Endothelial cell of umbilical vein (primary cell): ENCODE results near the gene PHF24.

Source experiments
- CTCF ChIP-seq, 2 donors: IDR thresholded peaks; 1 replicate in 1 of 2; 2 replicates in 1 of 2; pipeline ENCODE4 v1.5.1; 2011; ENCODE audit warnings: low read length in 2 of 2, mild to moderate bottlenecking in 2 of 2, moderate library complexity in 2 of 2, control low read depth in 1 of 2, inconsistent platforms in 1 of 2, low read depth in 1 of 2; ENCODE audit not compliant: insufficient read depth in 1 of 2; ENCODE audit errors: extremely low read depth in 1 of 2
- EZH2 ChIP-seq: IDR thresholded peaks from 2 replicates; pipeline ENCODE4 v1.6.1; 2012; ENCODE audit warnings: borderline replicate concordance, low read depth, mild to moderate bottlenecking, moderate library complexity, low read length, inconsistent platforms; ENCODE audit not compliant: severe bottlenecking
- JUN ChIP-seq: IDR thresholded peaks from 2 replicates; pipeline ENCODE4 v1.6.1; 2011; ENCODE audit warnings: borderline replicate concordance, low read depth; ENCODE audit not compliant: insufficient read length, insufficient read depth
- MAX ChIP-seq: IDR thresholded peaks from 2 replicates; pipeline ENCODE4 v1.6.1; 2011; ENCODE audit not compliant: insufficient read depth, insufficient read length
- MYC ChIP-seq: IDR thresholded peaks from one replicate; pipeline ENCODE4 v1.6.1; 2011; ENCODE audit warnings: mild to moderate bottlenecking, low read depth, low read length
- POLR2A ChIP-seq: IDR thresholded peaks from 2 replicates; pipeline ENCODE4 v1.6.1; 2012; ENCODE audit warnings: low read depth, mild to moderate bottlenecking, control low read depth, low read length
- POLR2AphosphoS5 ChIP-seq: IDR thresholded peaks from 2 replicates; pipeline ENCODE4 v1.6.1; 2012; ENCODE audit warnings: low read depth, mild to moderate bottlenecking, control low read depth, low read length, moderate library complexity; ENCODE audit not compliant: insufficient read depth

- TF ChIP-seq CTCF (IDR thresholded peaks at IDR 0.05; ENCODE audit: extremely low read depth in 1 of 2, insufficient read depth in 1 of 2, low read depth in 1 of 2, low read length in 2 of 2) (no peak), EZH2 (no peak), POLR2A (no peak), MAX (no peak), JUN (no peak), MYC (no peak), POLR2AphosphoS5 (no peak)
Observed at GRCh38 chr9:34948451-34948850, 9.6 kb upstream of the PHF24 start.
